Brain microvascular endothelial cell (primary cell): ENCODE data around the gene C1orf210.

Source experiments
- DNase-seq: peaks from one replicate; pipeline ENCODE4 v3.0.0-alpha.2; 2020
- H3K27ac ChIP-seq: fragments of 250-450 bp; sonication (Bioruptor Pico); 2 replicates; pipeline ENCODE4 v1.5.1; 2020; ENCODE audit warnings: mild to moderate bottlenecking, moderate library complexity
- H3K27me3 ChIP-seq: fragments of 250-450 bp; sonication (Bioruptor Pico); replicated peaks from 2 replicates; pipeline ENCODE4 v1.5.1; 2020; ENCODE audit warnings: mild to moderate bottlenecking
- H3K36me3 ChIP-seq: fragments of 250-450 bp; sonication (Bioruptor Pico); replicated peaks from 2 replicates; pipeline ENCODE4 v1.5.1; 2020; ENCODE audit warnings: mild to moderate bottlenecking
- H3K4me3 ChIP-seq: 2 replicates; pipeline ENCODE4 v1.5.1; 2011; ENCODE audit warnings: low read depth, mild to moderate bottlenecking, control low read depth, low read length, moderate library complexity
- CTCF ChIP-seq: IDR thresholded peaks from 2 replicates; pipeline ENCODE4 v1.5.1; 2011; ENCODE audit warnings: low read depth, mild to moderate bottlenecking, moderate library complexity, low read length, control low read depth, inconsistent platforms; ENCODE audit errors: missing control alignments
- in situ Hi-C: cut with HindIII; loops from 2 replicates; pipeline ENCODE4 v1.10.0; 2017; ENCODE audit warnings: low sequenced_read_pairs, low pct_ligation_motif_present

Gene C1orf210

GRCh38 chr1:43314233-43314632 lies 28.9 kb upstream of the C1orf210 start:
- TF ChIP-seq CTCF, result no peak
- H3K27me3 ChIP-seq, result no peaks in the 10 kb centered on the region
- in situ Hi-C loops, result no loop called here

GRCh38 chr1:43313771-43314170 lies 28.4 kb upstream of the C1orf210 start:
- no peaks in the 10 kb centered on the region for H3K27me3 ChIP-seq
- no peak overlapping the region for H3K4me3 ChIP-seq
- no peak for DNase-seq
- in situ Hi-C loops, result no loop called here
- H3K36me3 ChIP-seq, result no peaks in the 10 kb centered on the region
- TF ChIP-seq CTCF, result no peak
- H3K27ac ChIP-seq, result no peak overlapping the region

More at GRCh38 chr1:43314233-43314632, 28.9 kb upstream of the C1orf210 start:
- Histone ChIP-seq H3K36me3 (no peaks in the 10 kb centered on the region), H3K4me3 (no peak overlapping the region), H3K27ac (no peak overlapping the region)
- no peak for DNase-seq

GRCh38 chr1:43312663-43313515 lies 27.5 kb upstream of the C1orf210 start:
- no peak overlapping the region for H3K4me3 ChIP-seq
- no peak for TF ChIP-seq CTCF
- no peaks in the 10 kb centered on the region for H3K27me3 ChIP-seq
- no peak overlapping the region for H3K27ac ChIP-seq
- no peak for DNase-seq
- in situ Hi-C loops, result no loop called here
- no peaks in the 10 kb centered on the region for H3K36me3 ChIP-seq

GRCh38 chr1:43312212-43312623 lies 26.8 kb upstream of the C1orf210 start:
- Histone ChIP-seq H3K36me3 (no peaks in the 10 kb centered on the region), H3K4me3 (no peak overlapping the region), H3K27ac (no peak overlapping the region), H3K27me3 (no peaks in the 10 kb centered on the region)
- TF ChIP-seq CTCF, result no peak
- DNase-seq, result no peak
- in situ Hi-C loops, result no loop called here

- no peak for DNase-seq
- no peak for TF ChIP-seq CTCF
- in situ Hi-C loops, result no loop called here
- Histone ChIP-seq H3K36me3 (no peaks in the 10 kb centered on the region), H3K27me3 (no peaks in the 10 kb centered on the region), H3K27ac (no peak overlapping the region), H3K4me3 (no peak overlapping the region)
These were observed 26.1 kb upstream of the C1orf210 start for GRCh38 chr1:43311521-43311920.

- in situ Hi-C loops, result no loop called here
- no peak for TF ChIP-seq CTCF
- Histone ChIP-seq H3K27ac (no peak overlapping the region), H3K27me3 (no peaks in the 10 kb centered on the region), H3K4me3 (no peak overlapping the region), H3K36me3 (no peaks in the 10 kb centered on the region)
- no peak for DNase-seq
These were observed 24.1 kb upstream of the C1orf210 start for GRCh38 chr1:43309405-43310025.
